Fibroblast of lung (primary cell): ENCODE results near the gene LRMDA.

Experiments used
- CTCF ChIP-seq, 2 donors: IDR thresholded peaks in 1 of 2; conservative IDR thresholded peaks in 1 of 2; 1 replicate in 1 of 2; 2 replicates in 1 of 2; pipeline ENCODE4 v1.5.1; 2011 to 2012; ENCODE audit warnings: low read length in 2 of 2, control low read depth in 1 of 2, inconsistent platforms in 1 of 2, low read depth in 1 of 2, mild to moderate bottlenecking in 1 of 2
- EZH2 ChIP-seq: IDR thresholded peaks from 2 replicates; pipeline ENCODE4 v1.5.1; 2012; ENCODE audit warnings: low read length, control low read depth, mild to moderate bottlenecking; ENCODE audit errors: missing control alignments

DNA sequence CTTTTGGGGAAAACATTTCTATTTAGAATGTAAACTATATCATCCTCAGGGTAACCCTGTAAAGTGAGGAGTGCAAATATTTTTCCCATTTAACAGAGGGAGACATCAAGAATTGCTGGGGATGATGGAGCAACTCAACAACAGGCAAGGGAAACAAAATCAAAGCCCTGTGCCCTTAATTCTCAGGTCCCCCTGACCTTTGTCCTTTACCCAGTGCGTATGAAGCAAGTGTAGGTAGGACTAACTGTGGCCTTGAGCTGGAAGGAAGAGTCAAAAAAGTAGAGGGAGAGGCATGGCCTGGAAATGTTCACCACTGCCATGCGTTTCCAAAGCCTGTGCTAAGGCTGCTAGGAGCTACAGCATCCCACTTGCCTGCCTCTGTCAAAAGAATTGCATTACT is 896.9 kb downstream of the LRMDA start:
- TF ChIP-seq CTCF (conservative IDR thresholded peaks at IDR 0.05 in 1 of 2, IDR thresholded peaks at IDR 0.05 in 1 of 2; ENCODE audit: low read depth in 1 of 2, low read length in 2 of 2) (no peak), EZH2 (no peak)
